WTC11 (cell line): ENCODE measurements around the gene PIGR. TPM values are rescaled to one million over a fixed set of nuclear protein-coding genes. Genes with fewer than 3 reads are reported as not detected.

Experiments
- ATAC-seq: fragments of 200-7000 bp; cut with Tn5 transposase; 2 replicates; pipeline ENCODE4 v1.10.0; 2021; ENCODE audit warnings: mild to moderate bottlenecking, moderate library complexity
- CTCF ChIA-PET: fragments of 300-600 bp; sonication (Branson Sonifier 250); formaldehyde crosslinking; loops from one replicate; lab custom pipeline; 2021; ENCODE audit warnings: antibody characterized with exemption; lab: Charles Lee
- POLR2A ChIA-PET: fragments of 350-600 bp; sonication (Branson Sonifier 250); formaldehyde crosslinking; loops from one replicate; lab custom pipeline; 2021; ENCODE audit warnings: antibody characterized with exemption; lab: Charles Lee
- DNase-seq: peaks from one replicate; pipeline ENCODE4 v3.0.0; 2021; ENCODE audit warnings: low spot score
- H3K27ac Mint-ChIP-seq: 2 replicates; pipeline ENCODE4 v1.8.0; 2021; ENCODE audit warnings: mixed read lengths
- H3K27me3 Mint-ChIP-seq: 2 replicates; pipeline ENCODE4 v1.8.0; 2021; ENCODE audit warnings: low read depth, mild to moderate bottlenecking, moderate library complexity, mixed read lengths
- H3K36me3 Mint-ChIP-seq: 2 replicates; pipeline ENCODE4 v1.8.0; 2021; ENCODE audit warnings: mixed read lengths
- H3K4me1 Mint-ChIP-seq: 2 replicates; pipeline ENCODE4 v1.8.0; 2022; ENCODE audit warnings: mixed read lengths
- H3K4me3 Mint-ChIP-seq: 2 replicates; pipeline ENCODE4 v1.8.0; 2021; ENCODE audit warnings: mild to moderate bottlenecking, moderate library complexity, mixed read lengths
- H3K9me3 Mint-ChIP-seq: 2 replicates; pipeline ENCODE4 v1.8.0; 2021; ENCODE audit warnings: mixed read lengths
- ARID4B ChIP-seq: sonication (generic); formaldehyde crosslinking; IDR thresholded peaks from 2 replicates; pipeline ENCODE4 v1.8.0; 2023; ENCODE audit warnings: missing genetic modification reagents, mild to moderate bottlenecking, borderline replicate concordance
- ATF1 ChIP-seq: sonication (generic); formaldehyde crosslinking; IDR thresholded peaks from 2 replicates; pipeline ENCODE4 v1.8.1; 2023; ENCODE audit warnings: mild to moderate bottlenecking, moderate library complexity, missing genetic modification reagents
- ATF3 ChIP-seq: sonication (generic); formaldehyde crosslinking; conservative IDR thresholded peaks from 2 replicates; pipeline ENCODE4 v1.8.1; 2022; ENCODE audit warnings: mild to moderate bottlenecking, missing genetic modification reagents
- CBFB ChIP-seq: sonication (generic); formaldehyde crosslinking; IDR thresholded peaks from 2 replicates; pipeline ENCODE4 v1.8.1; 2022; ENCODE audit warnings: mild to moderate bottlenecking, low read depth, missing genetic modification reagents
- CDX4 ChIP-seq: fragments of 250-450 bp; sonication (Bioruptor Pico); IDR thresholded peaks from 2 replicates; pipeline ENCODE4 v1.9.0; 2021; ENCODE audit warnings: moderate library complexity, mild to moderate bottlenecking, inconsistent platforms, borderline replicate concordance
- CREB1 ChIP-seq: sonication (generic); formaldehyde crosslinking; IDR thresholded peaks from 2 replicates; pipeline ENCODE4 v1.8.0; 2023; ENCODE audit warnings: mild to moderate bottlenecking, missing genetic modification reagents
- ELF4 ChIP-seq: sonication (generic); formaldehyde crosslinking; IDR thresholded peaks from 2 replicates; pipeline ENCODE4 v1.8.1; 2022; ENCODE audit warnings: low read depth, mild to moderate bottlenecking, moderate library complexity, missing genetic modification reagents
- EMX1 ChIP-seq: fragments of 250-450 bp; sonication (Bioruptor Pico); IDR thresholded peaks from 2 replicates; pipeline ENCODE4 v1.8.0; 2021; ENCODE audit warnings: mild to moderate bottlenecking
- ERG ChIP-seq: fragments of 250-450 bp; sonication (Bioruptor Pico); IDR thresholded peaks from 2 replicates; pipeline ENCODE4 v1.8.0; 2021; ENCODE audit warnings: mild to moderate bottlenecking
- ETV6 ChIP-seq: sonication (generic); formaldehyde crosslinking; IDR thresholded peaks from 2 replicates; pipeline ENCODE4 v1.8.1; 2022; ENCODE audit warnings: mild to moderate bottlenecking, missing genetic modification reagents
- FOXP1 ChIP-seq: sonication (generic); formaldehyde crosslinking; IDR thresholded peaks from 2 replicates; pipeline ENCODE4 v1.8.0; 2022; ENCODE audit warnings: missing genetic modification reagents, mild to moderate bottlenecking, moderate library complexity, borderline replicate concordance
- GRHL2 ChIP-seq: fragments of 250-450 bp; sonication (Bioruptor Pico); IDR thresholded peaks from 2 replicates; pipeline ENCODE4 v1.8.0; 2022; ENCODE audit warnings: mild to moderate bottlenecking, moderate library complexity; ENCODE audit not compliant: insufficient replicate concordance, severe bottlenecking
- GTF2I ChIP-seq: fragments of 250-450 bp; sonication (Bioruptor Pico); conservative IDR thresholded peaks from 2 replicates; pipeline ENCODE4 v1.4.0; 2021; ENCODE audit warnings: mild to moderate bottlenecking
- MXD4 ChIP-seq: fragments of 250-450 bp; sonication (Bioruptor Pico); IDR thresholded peaks from 2 replicates; pipeline ENCODE4 v1.8.0; 2021; ENCODE audit warnings: mild to moderate bottlenecking, moderate library complexity, borderline replicate concordance
- NFE2L1 ChIP-seq: sonication (generic); formaldehyde crosslinking; IDR thresholded peaks from 2 replicates; pipeline ENCODE4 v1.8.1; 2023; ENCODE audit warnings: missing genetic modification reagents
- SMAD3 ChIP-seq: sonication (generic); formaldehyde crosslinking; IDR thresholded peaks from 2 replicates; pipeline ENCODE4 v1.8.0; 2022; ENCODE audit warnings: missing genetic modification reagents, mild to moderate bottlenecking, borderline replicate concordance
- TEAD1 ChIP-seq: sonication (generic); formaldehyde crosslinking; IDR thresholded peaks from 2 replicates; pipeline ENCODE4 v1.8.0; 2022; ENCODE audit warnings: mild to moderate bottlenecking, missing genetic modification reagents
- ZNF219 ChIP-seq: sonication (generic); formaldehyde crosslinking; IDR thresholded peaks from 2 replicates; pipeline ENCODE4 v1.8.0; 2023; ENCODE audit warnings: missing genetic modification reagents, mild to moderate bottlenecking, borderline replicate concordance
- total RNA-seq: library from RNA; stranded (reverse); gene quantifications from 3 replicates; pipeline ENCODE4 v1.2.3, GENCODE V29; 2021

The PIGR gene
- total RNA-seq, 1 experiment from 2014 or later: 1.9 TPM

GRCh38 chr1:206992790-206993189, 46.5 kb upstream of the PIGR start:
- H3K27ac Mint-ChIP-seq: no peak overlapping the region
- TF ChIP-seq ATF3 (CRISPR knock-in tag) (no peak), ETV6 (CRISPR knock-in tag) (no peak), ERG (no peak), CREB1 (no peak), ELF4 (CRISPR knock-in tag) (no peak), MXD4 (CRISPR knock-in tag) (no peak), GRHL2 (CRISPR knock-in tag) (no peak), NFE2L1 (CRISPR knock-in tag) (no peak), GTF2I (CRISPR knock-in tag) (no peak), TEAD1 (CRISPR knock-in tag) (no peak), CBFB (CRISPR knock-in tag) (no peak), SMAD3 (CRISPR knock-in tag) (no peak), ARID4B (no peak), ZNF219 (CRISPR knock-in tag) (no peak), FOXP1 (CRISPR knock-in tag) (no peak), ATF1 (CRISPR knock-in tag) (no peak), EMX1 (CRISPR knock-in tag) (no peak)
- H3K9me3 Mint-ChIP-seq: no peaks in the 10 kb centered on the region
- ATAC-seq: no peak
- H3K36me3 Mint-ChIP-seq: no peaks in the 10 kb centered on the region
- CTCF ChIA-PET: interaction anchor here (0.6 to 1.6 kb wide), 7 partner anchors 11 to 258 kb away, joined by 3 to 5 read pairs (median 3); no protein-coding TSS in a partner anchor
- POLR2A ChIA-PET: no interaction called here
- H3K27me3 Mint-ChIP-seq: peaks cover 11% of the 10 kb centered on the region
- no peaks in the 10 kb centered on the region for H3K4me1 Mint-ChIP-seq
- no peak for DNase-seq
- H3K4me3 Mint-ChIP-seq: no peak overlapping the region

- peaks cover 25% of the 10 kb centered on the region for H3K4me1 Mint-ChIP-seq
- H3K4me3 Mint-ChIP-seq: no peak overlapping the region
- H3K27ac Mint-ChIP-seq: no peak overlapping the region
- no peaks in the 10 kb centered on the region for H3K36me3 Mint-ChIP-seq
- ChIA-PET POLR2A (no interaction called here), CTCF (interaction anchor here (0.7 kb wide), 1 partner anchor 75 kb away, joined by 3 read pairs; no protein-coding TSS in a partner anchor)
- no peak for TF ChIP-seq CDX4
- no peak for TF ChIP-seq NFE2L1 (CRISPR knock-in tag)
- no peak for TF ChIP-seq SMAD3 (CRISPR knock-in tag)
- peaks cover 52% of the 10 kb centered on the region for H3K27me3 Mint-ChIP-seq
- no peaks in the 10 kb centered on the region for H3K9me3 Mint-ChIP-seq
- no peak for DNase-seq
- ATAC-seq: no peak
Observed at GRCh38 chr1:206987873-206988272, 41.6 kb upstream of the PIGR start.
